K562 (cell line): ENCODE results near the gene HLA-E. TPM values are rescaled to one million over a fixed set of nuclear protein-coding genes. Genes with fewer than 3 reads are reported as not detected.

Experiments
- CBX1 ChIP-seq: sonication (generic); IDR thresholded peaks from 2 replicates; pipeline ENCODE4 v1.6.1; 2016; ENCODE audit warnings: antibody characterized with exemption, low read depth, mild to moderate bottlenecking
- CREBBP ChIP-seq: IDR thresholded peaks from one replicate; pipeline ENCODE4 v1.6.1; 2012; ENCODE audit warnings: low read depth, mild to moderate bottlenecking, control low read depth, inconsistent platforms, low read length
- GABPB2 ChIP-seq: fragments of 250-450 bp; sonication (Bioruptor Pico); conservative IDR thresholded peaks from 2 replicates; pipeline ENCODE4 v1.5.1; 2021; ENCODE audit warnings: mild to moderate bottlenecking
- HDAC2 ChIP-seq: fragments of 450-650 bp; IDR thresholded peaks from 2 replicates; pipeline ENCODE4 v1.6.1; 2016; ENCODE audit warnings: mild to moderate bottlenecking
- KDM1A ChIP-seq, 2 experiments: fragments of 450-650 bp; IDR thresholded peaks; 2 replicates each; pipeline ENCODE4 v1.6.1; 2016; ENCODE audit warnings: mild to moderate bottlenecking in 2 of 2
- MBD2 ChIP-seq: sonication (generic); IDR thresholded peaks from 2 replicates; pipeline ENCODE4 v1.6.1; 2016; ENCODE audit warnings: low read depth, borderline replicate concordance
- MEF2D ChIP-seq: conservative IDR thresholded peaks from 2 replicates; pipeline ENCODE4 v1.6.1; 2016; ENCODE audit warnings: low read depth, missing genetic modification characterization, missing compliant biosample characterization
- RHOXF2B ChIP-seq: fragments of 250-450 bp; sonication (Bioruptor Pico); conservative IDR thresholded peaks from 2 replicates; pipeline ENCODE4 v1.5.1; 2021
- SETDB1 ChIP-seq: IDR thresholded peaks from one replicate; pipeline ENCODE4 v1.6.1; 2012; ENCODE audit warnings: low read length, control low read depth, inconsistent platforms
- STAT5A ChIP-seq: IDR thresholded peaks from 2 replicates; pipeline ENCODE4 v1.6.1; 2012; ENCODE audit warnings: low read length, inconsistent platforms, borderline replicate concordance
- TRIM24 ChIP-seq, 2 experiments: fragments of 450-650 bp; IDR thresholded peaks; 2 replicates each; pipeline ENCODE4 v1.6.1; 2016
- XRCC4 ChIP-seq: IDR thresholded peaks from one replicate; pipeline ENCODE4 v1.6.1; 2011; ENCODE audit not compliant: insufficient read depth, insufficient read length; ENCODE audit errors: extremely low read depth
- ZBTB2 ChIP-seq: fragments of 450-650 bp; IDR thresholded peaks from 2 replicates; pipeline ENCODE4 v1.6.1; 2016; ENCODE audit warnings: antibody characterized with exemption
- ZKSCAN1 ChIP-seq: fragments of 150-350 bp; IDR thresholded peaks from 2 replicates; pipeline ENCODE4 v1.6.1; 2016; ENCODE audit warnings: low read depth, low read length
- ZMIZ1 ChIP-seq, 2 experiments: fragments of 150-350 bp in 1 of 2; IDR thresholded peaks; 2 replicates each; pipeline ENCODE4 v1.6.1; 2012 to 2016; ENCODE audit warnings: low read depth in 2 of 2, low read length in 2 of 2, mild to moderate bottlenecking in 1 of 2, moderate library complexity in 1 of 2
- ZNF174 ChIP-seq: fragments of 250-450 bp; sonication (Bioruptor Pico); IDR thresholded peaks from 2 replicates; pipeline ENCODE4 v1.4.0; 2020; ENCODE audit warnings: mild to moderate bottlenecking
- ZNF644 ChIP-seq: fragments of 200-800 bp; sonication (Bioruptor generic); IDR thresholded peaks from 2 replicates; pipeline ENCODE4 v1.6.1; 2016; ENCODE audit warnings: low read depth, missing genetic modification characterization, missing compliant biosample characterization
- ZNF717 ChIP-seq: fragments of 250-450 bp; sonication (Bioruptor Pico); IDR thresholded peaks from 2 replicates; pipeline ENCODE4 v1.5.0; 2021
- polyA plus RNA-seq, 8 experiments: library from polyadenylated mRNA; depleted of rRNA in 4 of 8; stranded (reverse) in 5 of 8; unstranded in 3 of 8; fragments of >200 nt; fragmentation: Nextera tagmentation in 2 of 8; fragmentation: Illumina TruSeq in 1 of 8; extraction: Ambion mirVana in 2 of 8; extraction: Trizol in 1 of 8; gene quantifications; 2 replicates each; pipeline versions ENCODE4 v1.2.1 to v1.2.3, GENCODE V29; 2011 to 2014; ENCODE audit warnings: inconsistent platforms in 1 of 8, missing spikeins in 1 of 8
- total RNA-seq, 7 experiments: library from RNA; depleted of rRNA in 6 of 7; stranded (reverse); fragments of >200 nt in 6 of 7; fragmentation: Illumina TruSeq in 2 of 7; extraction: Trizol in 2 of 7; gene quantifications; 2 replicates each; pipeline versions ENCODE4 v1.2.1 to v1.2.3, GENCODE V29; 2011 to 2021; ENCODE audit warnings: low replicate concordance in 1 of 7
- TF ChIP-seq, protein P1 (sequence below): fragments of 250-450 bp; sonication (Bioruptor Pico); IDR thresholded peaks from 2 replicates; pipeline ENCODE4 v1.8.0; 2022; ENCODE audit warnings: moderate library complexity, mild to moderate bottlenecking, inconsistent platforms
- TF ChIP-seq, protein P2 (sequence below), 2 experiments: IDR thresholded peaks in 1 of 2; conservative IDR thresholded peaks in 1 of 2; 2 replicates each; pipeline ENCODE4 v1.6.1; 2016; ENCODE audit warnings: low read depth in 2 of 2, mild to moderate bottlenecking in 1 of 2, missing compliant biosample characterization in 1 of 2, missing genetic modification characterization in 1 of 2, moderate library complexity in 1 of 2

Gene HLA-E
- total and polyA plus RNA-seq, 9 of the 15 experiments (the other 6 are each of a cell fraction or from before 2014, with no cell fraction given): 3.2 to 39.9 (median 26.8) TPM

DNA sequence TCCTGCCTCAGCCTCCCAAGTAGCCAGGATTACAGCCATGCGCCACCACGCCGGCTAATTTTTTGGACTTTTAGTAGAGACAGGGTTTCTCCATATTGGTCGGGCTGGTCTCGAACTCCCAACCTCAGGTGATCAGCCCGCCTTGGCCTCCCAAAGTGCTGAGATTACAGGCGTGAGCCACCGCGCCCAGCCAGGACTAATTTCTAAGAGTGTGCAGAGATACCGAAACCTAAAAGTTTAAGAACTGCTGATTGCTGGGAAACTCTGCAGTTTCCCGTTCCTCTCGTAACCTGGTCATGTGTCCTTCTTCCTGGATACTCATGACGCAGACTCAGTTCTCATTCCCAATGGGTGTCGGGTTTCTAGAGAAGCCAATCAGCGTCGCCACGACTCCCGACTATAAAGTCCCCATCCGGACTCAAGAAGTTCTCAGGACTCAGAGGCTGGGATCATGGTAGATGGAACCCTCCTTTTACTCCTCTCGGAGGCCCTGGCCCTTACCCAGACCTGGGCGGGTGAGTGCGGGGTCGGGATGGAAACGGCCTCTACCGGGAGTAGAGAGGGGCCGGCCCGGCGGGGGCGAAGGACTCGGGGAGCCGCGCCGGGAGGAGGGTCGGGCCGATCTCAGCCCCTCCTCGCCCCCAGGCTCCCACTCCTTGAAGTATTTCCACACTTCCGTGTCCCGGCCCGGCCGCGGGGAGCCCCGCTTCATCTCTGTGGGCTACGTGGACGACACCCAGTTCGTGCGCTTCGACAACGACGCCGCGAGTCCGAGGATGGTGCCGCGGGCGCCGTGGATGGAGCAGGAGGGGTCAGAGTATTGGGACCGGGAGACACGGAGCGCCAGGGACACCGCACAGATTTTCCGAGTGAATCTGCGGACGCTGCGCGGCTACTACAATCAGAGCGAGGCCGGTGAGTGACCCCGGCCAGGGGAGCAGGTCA lies at the start of gene HLA-E (continued):
- TF ChIP-seq STAT5A (no peak), CBX1 (peak; percentile 70), ZBTB2 (0 out of 2 replicates have a peak, but pooled peaks have one; percentile 27), MEF2D (tag) (0 out of 2 replicates have a peak, but pooled peaks have one; percentile 43), CREBBP (no peak), MBD2 (no peak; the same call in 1 of the 2 replicates), ZNF644 (tag) (no peak), ZNF174 (CRISPR knock-in tag) (no peak), ZKSCAN1 (no peak), SETDB1 (no peak), XRCC4 (no peak), ZMIZ1 (IDR thresholded peaks at IDR 0.05; ENCODE audit: low read depth in 2 of 2, low read length in 2 of 2) (no peak), KDM1A (IDR thresholded peaks at IDR 0.05) (peak; percentile 90 to 96), HDAC2 (peak; percentile 97), TRIM24 (IDR thresholded peaks at IDR 0.05) (peak in 1 of 2 experiments; percentile 77; a peak in 2 of 4 replicates), GABPB2 (CRISPR knock-in tag) (no peak), RHOXF2B (CRISPR knock-in tag) (no peak; the same call in 1 of the 2 replicates), ZNF717 (CRISPR knock-in tag) (no peak)
- TF ChIP-seq, protein P1, sequence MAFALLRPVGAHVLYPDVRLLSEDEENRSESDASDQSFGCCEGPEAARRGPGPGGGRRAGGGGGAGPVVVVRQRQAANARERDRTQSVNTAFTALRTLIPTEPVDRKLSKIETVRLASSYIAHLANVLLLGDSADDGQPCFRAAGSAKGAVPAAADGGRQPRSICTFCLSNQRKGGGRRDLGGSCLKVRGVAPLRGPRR (CRISPR knock-in tag): no peak
- TF ChIP-seq, protein P2, sequence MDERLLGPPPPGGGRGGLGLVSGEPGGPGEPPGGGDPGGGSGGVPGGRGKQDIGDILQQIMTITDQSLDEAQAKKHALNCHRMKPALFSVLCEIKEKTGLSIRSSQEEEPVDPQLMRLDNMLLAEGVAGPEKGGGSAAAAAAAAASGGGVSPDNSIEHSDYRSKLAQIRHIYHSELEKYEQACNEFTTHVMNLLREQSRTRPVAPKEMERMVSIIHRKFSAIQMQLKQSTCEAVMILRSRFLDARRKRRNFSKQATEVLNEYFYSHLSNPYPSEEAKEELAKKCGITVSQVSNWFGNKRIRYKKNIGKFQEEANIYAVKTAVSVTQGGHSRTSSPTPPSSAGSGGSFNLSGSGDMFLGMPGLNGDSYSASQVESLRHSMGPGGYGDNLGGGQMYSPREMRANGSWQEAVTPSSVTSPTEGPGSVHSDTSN (CRISPR knock-in tag; IDR thresholded peaks at IDR 0.05; ENCODE audit: low read depth): no peak
- TF ChIP-seq, protein P2 (tag; conservative IDR thresholded peaks at IDR 0.05; ENCODE audit: low read depth): no peak
